GM12875 (cell line): ENCODE measurements around the gene MYLK4.

Source experiments
- H3K4me3 ChIP-seq: one replicate; pipeline ENCODE4 v1.5.1; 2011; ENCODE audit warnings: low read depth, low read length, control low read depth
- TF ChIP-seq, protein P1 (sequence below): IDR thresholded peaks from 2 replicates; pipeline ENCODE4 v1.5.1; 2011; ENCODE audit warnings: low read depth, mild to moderate bottlenecking, control low read depth, inconsistent platforms, low read length, moderate library complexity, borderline replicate concordance; ENCODE audit not compliant: insufficient read depth

MYLK4 gene

DNA sequence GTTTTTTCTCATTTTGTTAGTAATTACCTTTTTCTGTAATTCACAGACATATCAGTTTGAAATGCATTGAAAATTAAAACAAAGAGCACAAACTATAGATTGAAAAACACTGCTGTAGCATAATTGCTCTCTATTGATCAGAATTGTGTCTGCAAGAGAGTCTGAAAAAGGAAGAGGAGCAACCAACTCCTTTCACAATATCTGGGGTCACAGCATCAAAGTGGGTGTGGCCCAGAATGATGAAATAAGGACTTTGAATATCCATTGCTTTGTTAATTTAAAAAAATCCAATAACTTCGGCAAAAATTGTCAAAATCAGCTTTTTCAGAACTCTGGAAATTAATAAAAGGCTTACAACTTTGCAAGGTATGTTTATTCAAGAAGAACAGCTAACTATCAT is 99.2 kb downstream of the MYLK4 start:
- TF ChIP-seq, protein P1, sequence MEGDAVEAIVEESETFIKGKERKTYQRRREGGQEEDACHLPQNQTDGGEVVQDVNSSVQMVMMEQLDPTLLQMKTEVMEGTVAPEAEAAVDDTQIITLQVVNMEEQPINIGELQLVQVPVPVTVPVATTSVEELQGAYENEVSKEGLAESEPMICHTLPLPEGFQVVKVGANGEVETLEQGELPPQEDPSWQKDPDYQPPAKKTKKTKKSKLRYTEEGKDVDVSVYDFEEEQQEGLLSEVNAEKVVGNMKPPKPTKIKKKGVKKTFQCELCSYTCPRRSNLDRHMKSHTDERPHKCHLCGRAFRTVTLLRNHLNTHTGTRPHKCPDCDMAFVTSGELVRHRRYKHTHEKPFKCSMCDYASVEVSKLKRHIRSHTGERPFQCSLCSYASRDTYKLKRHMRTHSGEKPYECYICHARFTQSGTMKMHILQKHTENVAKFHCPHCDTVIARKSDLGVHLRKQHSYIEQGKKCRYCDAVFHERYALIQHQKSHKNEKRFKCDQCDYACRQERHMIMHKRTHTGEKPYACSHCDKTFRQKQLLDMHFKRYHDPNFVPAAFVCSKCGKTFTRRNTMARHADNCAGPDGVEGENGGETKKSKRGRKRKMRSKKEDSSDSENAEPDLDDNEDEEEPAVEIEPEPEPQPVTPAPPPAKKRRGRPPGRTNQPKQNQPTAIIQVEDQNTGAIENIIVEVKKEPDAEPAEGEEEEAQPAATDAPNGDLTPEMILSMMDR: no peak
- H3K4me3 ChIP-seq: no peak overlapping the region

- TF ChIP-seq, protein P1: no peak
- no peak overlapping the region for H3K4me3 ChIP-seq
Observed at GRCh38 chr6:2646346-2646745, 104.4 kb downstream of the MYLK4 start.

- TF ChIP-seq, protein P1: no peak
- H3K4me3 ChIP-seq: no peak overlapping the region
Observed at GRCh38 chr6:2643935-2644539, 106.7 kb downstream of the MYLK4 start.

DNA sequence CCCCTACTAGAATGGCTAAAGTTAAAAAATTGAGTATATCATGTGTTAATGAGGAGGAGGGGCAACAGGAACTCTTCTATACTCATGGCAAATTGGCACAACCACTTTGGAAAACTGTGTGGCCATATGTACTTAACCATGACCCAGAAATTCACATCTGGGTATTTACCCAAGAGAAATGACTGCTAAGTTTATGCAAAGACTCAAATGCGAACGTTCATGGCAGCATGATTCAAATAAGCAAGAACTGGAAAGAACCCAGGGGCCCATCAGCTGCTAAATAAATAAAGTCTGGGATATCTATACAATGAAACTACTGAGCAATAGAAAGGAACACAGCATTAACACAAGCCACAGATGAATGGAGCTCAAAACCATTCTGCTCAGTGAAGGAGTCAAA is 107.6 kb downstream of the MYLK4 start:
- TF ChIP-seq, protein P1: no peak
- no peak overlapping the region for H3K4me3 ChIP-seq

DNA sequence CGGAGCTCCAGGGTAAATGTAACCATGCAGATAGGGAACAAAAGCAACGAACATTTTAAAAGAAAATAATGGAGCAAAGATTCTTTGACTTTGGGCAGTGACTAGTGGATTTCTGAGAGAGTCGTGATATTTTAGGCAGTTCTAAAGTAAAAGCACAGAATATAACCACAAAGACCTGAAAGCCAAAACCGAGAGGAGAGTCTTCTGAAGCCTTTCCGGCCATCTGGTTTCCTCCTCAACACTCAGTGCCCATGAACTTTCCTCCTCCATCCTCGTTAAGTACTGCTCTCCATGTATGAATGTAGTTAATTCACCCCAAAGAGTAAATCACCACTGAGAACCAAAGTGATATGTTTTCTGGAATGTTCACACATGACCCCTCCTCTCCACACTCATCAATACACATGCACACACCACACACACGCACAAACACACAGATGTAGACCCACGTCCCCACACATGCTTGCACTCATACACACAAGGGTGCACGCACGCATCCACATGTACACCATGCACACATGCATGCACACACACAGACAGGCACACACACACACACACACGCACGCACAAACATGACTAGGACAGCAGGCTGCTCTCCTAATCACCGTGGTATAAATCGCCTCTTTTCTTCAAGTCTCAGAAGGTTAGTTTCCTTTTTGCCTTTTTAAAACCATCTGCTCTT is 109.5 kb downstream of the MYLK4 start:
- no peak overlapping the region for H3K4me3 ChIP-seq
- TF ChIP-seq, protein P1: no peak

DNA sequence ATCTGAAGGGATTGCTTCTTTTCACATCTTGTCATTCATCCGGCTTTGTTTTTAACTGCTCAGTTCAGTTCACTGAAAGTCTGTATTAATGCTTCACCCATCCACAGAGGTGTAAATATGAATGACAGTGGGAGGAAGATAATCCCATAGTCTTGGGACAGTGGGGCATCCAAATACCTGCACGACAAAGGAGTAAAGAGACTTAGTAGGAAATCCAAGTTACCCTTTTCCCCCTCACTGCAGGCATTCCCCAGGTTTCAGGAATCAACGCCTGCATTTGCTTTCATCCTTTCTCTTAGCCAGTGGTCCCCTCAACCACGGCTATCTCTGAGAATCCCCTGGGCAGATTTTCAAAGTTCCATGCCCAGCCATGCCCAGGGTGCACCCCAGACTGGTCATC is 110.2 kb downstream of the MYLK4 start:
- TF ChIP-seq, protein P1: no peak
- H3K4me3 ChIP-seq: no peak overlapping the region

DNA sequence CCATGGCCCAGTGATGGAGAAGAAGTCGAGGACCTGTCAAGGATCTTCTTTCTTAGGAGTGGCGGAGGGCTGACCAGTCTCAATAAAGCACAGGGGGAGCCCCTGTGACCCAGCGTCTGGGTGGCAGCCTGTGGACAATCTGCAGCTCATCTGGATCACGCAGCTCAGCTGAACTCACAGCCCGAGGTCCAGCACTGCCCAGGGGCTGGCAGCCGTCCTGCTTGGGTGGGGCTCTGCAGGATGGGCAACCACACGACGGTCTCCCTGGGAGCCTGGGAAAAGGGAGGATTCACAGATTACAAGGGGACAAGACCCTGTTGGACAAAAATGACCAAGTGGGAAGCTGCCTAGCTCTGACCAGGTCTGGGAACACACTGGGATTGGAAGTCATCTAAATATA is 110.8 kb downstream of the MYLK4 start:
- TF ChIP-seq, protein P1: no peak
- no peak overlapping the region for H3K4me3 ChIP-seq
